ENCODE data around the gene HGFAC.

HGFAC gene

DNA sequence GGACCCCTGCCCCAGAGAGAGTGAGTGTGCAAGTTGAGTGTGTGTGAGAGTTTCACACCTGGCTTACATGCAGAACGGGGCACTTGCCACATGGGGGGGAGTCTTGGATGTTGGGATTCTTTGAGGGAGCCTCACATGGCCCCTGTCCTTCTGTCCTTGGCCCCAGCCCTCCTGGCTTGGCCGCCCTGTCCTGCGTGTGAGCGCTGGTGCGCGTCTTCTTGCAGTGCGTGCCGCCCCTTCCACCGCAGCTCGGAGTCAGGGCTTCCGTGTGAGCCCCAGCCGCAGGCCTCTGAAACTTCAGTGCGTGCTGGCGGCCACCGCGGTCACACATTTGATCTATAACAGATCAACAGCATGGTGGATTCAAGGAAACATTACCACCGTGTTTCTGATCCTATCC lies 30.1 kb upstream of the HGFAC start:
- no peak for DNase-seq

DNA sequence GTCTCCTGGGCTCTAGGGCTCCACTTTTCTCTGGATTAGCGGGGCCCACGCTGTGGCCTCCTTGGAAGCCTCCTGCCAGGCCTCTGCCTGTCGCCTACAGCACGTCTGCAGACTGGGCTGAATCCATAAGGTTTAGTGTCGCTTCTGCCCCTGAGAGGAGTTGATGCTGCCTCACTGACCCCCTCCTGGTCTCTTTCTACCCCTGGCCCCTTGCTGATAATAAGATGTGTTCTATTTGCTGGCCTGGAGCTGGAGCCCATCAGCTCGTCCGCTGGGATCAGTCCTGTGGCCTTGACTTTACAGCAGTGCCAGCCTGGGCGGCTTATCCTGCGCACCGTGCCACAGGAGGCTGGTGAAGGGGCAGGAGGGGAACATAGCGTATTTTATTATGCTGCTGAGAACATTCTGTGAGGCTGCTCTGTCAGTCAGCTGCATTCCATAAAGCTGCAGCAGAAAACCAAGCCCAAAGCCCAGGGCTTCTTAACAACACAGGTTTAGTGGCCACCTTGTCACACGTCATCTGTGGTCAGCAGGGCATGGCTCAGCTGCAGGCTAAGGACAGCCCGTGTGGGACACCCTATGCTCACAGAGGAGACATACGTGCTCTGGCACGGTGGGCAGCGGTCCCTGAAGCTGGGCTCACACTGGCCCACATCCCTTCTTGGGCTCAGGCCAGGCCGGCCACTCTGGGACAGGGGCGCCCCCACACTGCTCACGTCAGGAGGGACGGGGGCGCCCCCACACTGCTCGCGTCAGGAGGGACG lies 29.3 kb upstream of the HGFAC start:
- DNase-seq: no peak

DNA sequence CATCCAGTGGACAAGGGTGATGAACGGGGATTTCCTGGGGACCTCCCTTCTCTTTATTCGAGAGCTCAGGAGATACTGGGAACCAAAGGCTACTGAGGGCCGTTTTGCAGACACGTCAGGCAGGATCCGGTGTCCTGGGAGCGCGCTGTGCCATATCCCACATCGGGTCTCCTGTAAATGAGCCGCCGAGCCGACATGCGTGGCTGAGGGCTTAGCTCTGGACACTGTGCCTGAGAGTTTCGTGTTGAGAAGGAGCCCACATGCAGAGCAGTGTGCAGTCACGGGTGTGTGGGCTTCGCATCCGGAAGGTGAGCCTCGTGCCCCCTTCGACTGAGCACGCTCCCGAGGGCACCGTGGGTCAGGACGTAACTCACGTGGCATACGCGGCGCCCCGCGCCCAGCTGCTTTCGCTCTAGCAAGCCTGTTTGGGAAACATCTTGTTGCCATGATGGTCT lies 28.5 kb upstream of the HGFAC start:
- DNase-seq: no peak

DNA sequence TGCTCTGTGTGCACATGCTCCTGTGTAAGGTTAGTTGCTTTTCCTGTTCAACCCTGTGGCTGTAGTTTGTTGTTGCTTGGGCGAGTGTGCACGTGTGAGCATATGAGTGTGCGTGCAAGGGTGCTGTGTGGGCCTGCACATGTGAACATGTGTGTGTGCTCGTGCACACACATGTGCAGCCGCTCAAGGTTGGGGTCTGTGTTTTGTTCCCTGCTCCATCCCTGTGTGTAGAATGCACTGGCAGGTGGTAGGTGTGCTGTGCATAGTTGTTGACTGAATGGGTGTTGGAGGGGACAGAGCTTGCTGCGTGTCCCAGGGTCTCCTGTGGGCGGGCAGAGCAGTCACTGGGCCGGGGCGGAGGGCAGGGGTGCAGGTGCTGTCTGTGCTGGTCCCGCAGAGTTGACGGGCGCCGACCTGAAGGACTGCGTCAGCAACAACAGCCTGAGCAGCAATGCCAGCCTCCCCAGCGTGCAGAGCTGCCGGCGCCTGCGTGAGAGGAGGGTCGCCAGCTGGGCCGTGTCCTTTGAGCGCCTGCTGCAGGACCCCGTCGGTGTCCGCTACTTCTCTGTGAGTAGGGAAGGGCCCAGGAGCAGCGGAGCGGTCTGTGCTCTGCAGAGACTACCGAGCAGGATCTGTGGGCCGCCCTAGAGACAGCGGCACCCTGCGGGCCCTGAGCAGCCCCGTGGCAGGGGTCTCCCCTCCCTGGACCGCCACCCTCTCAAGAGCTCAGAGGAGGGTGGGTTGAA lies 27.9 kb upstream of the HGFAC start:
- DNase-seq: no peak

DNA sequence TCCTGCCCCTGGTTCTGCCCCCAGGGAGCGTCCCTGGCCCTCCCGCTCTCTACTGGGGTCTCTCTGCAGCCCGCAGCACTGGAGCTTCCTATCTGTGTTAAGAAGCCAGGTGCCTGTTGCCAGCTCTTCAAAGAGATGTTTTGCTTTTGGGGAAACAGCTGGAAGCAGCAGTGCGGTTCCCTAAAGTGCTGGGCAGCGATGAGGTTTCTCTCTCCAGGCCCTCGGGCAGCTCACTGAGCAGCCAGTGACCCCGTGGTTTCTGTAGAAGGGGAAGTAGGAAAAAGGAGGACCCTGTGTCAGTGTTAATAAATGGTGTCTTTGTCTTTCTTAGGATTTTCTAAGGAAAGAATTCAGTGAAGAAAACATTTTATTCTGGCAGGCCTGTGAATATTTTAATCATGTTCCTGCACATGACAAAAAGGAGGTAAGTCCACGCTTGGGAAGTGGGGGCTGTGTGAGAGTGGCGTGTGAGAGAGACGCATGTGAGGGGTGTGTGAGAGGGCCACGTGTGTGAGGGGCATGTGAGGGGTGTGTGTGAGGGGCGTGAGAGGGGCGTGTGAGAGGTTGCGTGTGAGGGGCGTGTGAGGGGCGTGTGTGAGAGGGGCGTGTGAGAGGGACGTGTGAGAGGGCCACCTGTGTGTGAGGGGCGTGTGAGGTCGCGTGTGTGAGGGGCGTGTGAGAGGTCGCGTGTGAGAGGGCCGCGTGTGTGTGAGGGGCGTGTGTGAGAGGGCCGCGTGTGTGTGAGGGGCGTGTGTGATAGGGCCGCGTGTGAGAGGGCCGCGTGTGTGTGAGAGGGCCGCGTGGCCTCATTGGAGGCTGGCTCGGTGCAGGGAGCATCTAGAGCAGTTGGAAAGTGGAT lies 27.1 kb upstream of the HGFAC start:
- DNase-seq: peak; percentile 27

DNA sequence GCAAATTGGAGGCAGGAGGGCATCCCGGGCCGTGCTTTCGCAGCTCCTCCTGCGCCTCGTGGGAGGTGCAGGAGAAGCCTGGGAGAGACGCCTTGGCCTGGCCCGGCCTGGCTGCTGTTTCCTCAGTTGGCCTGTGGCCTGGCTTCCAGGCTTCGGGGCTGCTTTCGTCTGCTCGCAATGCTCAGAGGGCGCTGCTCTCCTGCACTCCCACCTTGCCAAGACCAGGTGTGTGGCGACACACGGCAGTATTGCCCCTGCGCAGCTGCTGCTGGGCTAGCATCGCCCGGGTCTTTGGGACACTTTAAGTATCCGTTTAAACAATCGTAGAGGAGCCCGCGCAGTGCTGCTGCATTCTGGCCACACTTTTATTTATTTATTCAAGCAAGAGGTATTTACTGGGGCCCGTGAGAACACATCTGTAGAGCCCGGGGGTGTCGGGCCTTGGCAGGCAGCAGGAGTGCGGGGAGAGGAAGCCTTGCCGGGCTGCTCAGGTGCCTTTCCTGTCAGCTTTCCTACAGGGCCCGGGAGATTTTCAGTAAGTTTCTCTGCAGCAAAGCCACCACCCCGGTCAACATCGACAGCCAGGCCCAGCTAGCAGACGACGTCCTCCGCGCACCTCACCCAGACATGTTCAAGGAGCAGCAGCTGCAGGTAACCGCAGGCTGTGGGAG lies 26.2 kb upstream of the HGFAC start:
- no peak for DNase-seq

DNA sequence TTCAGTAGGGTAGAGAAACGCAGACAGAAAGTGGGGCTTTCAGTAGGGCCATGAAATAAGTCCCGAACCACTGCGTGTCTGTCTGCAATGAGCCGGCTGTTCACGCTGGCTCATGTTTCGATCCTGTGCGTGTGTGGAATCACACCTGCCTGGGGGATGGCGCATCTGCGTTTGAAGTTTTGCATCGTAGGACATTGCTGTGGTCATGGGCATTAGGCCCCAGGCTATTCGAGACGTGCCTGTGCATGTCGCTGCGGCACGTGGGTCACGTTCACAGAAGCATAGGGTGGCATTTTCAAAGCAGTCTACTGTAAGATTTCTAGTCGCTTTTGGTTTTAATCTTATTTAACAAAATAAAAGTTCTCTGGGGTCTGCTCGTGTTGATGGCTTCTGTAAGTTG lies 25.5 kb upstream of the HGFAC start:
- no peak for DNase-seq

DNA sequence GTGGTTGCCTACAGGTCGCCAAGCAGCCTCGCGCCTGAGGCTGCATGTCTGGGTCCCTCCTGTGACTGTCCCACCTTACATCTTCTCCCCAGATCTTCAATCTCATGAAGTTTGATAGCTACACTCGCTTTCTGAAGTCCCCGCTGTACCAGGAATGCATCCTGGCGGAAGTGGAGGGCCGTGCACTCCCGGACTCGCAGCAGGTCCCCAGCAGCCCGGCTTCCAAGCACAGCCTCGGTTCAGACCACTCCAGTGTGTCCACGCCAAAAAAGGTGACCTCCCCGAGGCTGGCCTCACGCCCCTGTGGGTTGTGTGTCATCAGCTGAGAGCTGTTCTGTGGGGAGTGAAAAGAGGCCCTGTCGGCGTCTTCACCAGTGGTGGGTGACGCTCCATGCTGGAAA lies 24.9 kb upstream of the HGFAC start:
- DNase-seq: no peak

DNA sequence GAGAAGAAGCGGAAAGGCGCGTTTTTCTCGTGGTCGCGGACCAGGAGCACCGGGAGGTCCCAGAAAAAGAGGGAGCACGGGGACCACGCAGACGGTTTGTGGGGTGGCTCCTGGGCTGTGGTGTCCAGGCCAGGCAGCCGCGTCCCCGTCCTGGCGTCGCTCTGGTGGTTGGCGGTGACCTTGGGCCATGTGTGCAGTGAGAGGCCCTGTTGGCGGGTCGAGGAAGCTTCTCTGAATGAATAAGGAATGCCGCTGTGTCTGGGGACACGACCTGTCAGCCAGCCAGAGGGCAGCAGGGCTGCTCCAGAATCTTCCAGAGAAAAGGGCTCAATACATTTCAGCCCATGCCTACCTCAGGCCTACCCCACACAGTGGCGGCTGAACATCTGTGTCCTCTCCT lies 24.3 kb upstream of the HGFAC start:
- DNase-seq: no peak

DNA sequence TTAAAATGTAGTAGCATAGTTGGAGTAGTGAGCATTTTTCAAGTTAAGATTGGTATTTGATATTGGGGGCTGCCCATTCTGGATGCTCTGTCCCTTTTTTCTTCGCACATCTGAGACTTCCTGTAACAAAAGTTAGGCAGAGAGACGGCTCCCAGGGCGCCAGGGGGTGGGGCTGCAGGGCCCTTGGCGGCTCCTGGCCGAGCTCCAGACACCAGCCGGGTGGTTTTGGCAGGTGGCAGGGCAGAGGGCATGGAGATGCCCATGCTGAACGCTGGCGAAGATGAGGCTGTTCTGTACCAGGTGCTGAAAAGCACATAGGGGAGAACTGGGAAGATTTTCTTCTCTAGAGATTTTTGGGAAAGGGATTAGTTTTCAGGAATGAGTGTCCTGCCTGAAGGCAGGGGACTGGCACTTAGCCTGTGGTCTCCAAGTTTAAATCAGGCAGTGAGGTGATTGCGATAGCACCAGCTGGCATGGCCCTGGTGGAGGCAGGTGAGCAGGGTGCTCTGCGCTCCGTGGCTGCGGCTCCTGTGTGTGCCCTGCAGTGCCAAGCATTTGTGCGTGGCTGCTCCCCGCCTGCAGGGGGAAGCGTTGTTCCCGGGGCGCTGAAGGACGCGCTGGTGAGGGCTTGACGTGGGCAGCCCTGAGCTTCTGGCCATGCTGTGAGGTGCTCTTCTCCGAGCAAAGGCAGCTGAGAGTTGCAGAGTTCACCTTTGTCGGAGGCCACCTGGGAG lies 23.6 kb upstream of the HGFAC start:
- DNase-seq: no peak

DNA sequence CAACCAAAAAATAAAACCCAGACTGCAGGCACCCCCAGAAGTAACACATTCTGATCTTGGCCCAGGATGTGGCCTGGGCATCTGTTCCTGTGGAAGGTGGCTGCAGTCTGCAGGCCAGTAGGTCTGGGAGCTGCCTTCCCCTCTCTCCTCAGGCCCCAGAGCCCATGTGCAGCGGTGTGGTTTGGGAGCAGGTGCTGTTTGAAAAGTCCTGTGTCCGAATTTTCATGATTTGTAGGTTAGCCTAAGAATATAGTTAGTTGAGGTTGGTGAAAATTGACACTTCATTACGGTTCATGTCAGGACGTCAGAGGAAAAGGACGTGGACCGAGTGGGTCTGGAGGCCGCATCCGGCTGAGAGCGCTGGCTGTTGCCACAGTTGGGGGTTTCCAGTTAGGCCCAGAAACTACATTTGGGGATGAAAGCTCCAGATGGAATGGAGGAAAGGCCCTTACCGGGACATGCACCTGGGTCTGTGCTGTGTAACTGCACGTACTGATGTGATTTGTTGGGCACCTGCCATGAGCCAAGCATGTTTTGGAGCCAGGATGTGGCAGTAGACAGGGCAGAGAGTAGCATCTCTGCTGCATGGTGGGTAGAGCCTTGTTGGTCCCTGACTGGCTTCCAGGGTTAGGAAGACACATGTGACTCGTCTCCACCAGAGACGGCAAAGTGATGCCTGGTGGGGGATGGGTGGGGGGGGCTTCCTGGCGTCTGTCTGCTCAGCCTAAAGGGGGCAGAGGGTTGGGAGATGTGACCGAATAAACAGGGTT lies 21.7 kb upstream of the HGFAC start:
- no peak for DNase-seq

DNA sequence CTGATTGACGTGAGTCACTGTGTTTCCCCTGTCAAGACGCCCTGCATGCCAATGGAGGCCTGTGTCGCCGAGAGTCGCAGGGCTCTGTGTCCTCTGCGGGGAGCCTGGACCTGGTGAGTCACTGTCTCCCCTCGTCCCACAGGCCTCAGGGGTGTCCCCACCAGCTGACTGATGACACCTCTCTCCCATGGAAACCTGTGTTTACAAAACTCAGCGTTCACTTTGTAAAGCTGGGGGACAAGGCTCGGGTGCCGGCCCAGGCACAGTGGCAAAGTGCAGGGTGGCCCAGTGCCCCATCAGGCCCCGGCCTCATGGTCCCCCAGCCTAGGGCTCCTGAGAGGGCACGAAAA lies 21.2 kb upstream of the HGFAC start:
- DNase-seq: no peak

DNA sequence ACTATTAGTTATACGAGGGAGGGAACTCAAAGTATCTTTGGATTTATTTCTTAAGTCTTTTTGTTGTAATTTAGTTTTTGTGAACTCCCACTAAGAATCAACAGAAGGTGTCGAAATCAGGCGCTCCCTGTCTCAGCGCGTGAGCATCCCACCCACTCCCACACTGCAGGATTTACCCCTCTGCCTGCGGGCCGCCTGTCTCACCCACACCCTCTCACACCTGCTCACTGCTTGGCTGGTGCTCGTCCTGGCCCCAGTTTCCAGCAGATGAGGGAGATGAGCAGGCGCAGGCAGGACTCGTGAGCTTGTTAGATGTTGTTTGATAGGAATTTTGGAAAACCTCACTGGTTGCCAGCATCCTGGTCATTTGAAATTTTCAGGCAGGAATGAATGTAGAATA lies 20.8 kb upstream of the HGFAC start:
- no peak for DNase-seq

DNA sequence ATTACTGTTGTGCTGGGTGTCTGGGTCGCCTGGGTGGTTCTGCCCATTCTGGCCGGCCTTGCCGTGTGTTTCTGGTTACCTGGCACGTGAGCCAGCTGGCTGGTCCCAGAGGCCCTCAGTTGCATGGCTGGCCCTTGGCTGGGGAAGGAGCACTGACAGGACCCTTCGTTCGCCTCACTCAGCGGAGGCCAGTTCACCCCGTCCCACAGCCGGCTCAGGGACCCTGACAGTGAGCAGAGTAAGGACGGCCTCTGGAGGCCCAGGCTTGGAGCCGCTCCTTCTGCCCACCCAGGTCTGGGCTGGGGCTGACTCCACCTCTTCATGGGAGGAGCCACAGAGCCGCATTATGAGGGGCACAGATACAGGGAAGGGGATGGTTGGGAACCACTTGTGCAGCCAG lies 20.3 kb upstream of the HGFAC start:
- no peak for DNase-seq

DNA sequence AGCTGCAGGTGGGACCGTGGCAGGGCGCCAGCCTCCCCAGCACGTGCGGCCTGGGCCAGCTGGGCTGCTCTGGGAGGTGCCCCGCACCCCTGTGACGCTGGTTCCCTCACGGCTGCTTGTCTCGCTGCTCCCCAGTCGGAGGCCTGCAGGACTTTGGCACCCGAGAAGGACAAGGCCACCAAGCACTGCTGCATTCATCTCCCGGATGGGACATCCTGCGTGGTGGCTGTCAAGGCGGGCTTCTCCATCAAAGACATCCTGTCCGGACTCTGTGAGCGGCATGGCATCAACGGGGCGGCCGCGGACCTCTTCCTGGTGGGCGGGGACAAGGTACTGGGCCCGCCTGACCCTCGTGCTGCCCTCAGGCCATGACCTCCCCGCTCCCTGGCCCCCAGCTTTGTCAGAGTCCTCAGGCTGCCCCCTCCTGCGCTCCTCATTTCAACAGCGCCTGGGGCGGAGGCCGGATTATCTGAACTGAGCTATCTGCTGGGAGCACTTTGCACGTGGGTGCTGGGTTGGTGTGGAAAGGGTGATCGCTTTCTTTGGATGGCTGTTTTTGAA lies 19.4 kb upstream of the HGFAC start:
- no peak for DNase-seq

DNA sequence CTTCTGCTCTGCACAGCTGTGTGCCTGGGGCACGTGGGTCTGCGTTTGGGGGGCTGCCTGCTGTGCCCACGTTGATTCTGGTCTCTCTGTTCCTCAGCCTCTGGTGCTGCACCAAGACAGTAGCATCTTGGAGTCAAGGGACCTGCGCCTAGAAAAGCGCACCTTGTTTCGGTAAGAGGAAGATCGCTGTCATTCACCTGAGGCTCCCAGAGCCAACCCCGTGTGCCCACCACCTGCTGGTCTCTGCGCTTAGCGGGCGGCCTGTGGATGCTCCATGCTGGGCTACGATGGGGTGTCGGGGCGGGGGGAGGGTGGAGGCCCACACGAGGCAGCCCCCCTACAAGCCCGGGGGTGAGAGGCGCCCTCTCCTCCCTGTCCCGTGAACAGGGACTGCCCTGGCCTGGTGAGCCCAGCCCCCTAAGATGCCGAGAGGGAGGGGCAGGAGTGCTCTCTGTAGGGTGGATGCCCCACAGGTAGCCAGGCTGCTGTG lies 18.9 kb upstream of the HGFAC start:
- no peak for DNase-seq

DNA sequence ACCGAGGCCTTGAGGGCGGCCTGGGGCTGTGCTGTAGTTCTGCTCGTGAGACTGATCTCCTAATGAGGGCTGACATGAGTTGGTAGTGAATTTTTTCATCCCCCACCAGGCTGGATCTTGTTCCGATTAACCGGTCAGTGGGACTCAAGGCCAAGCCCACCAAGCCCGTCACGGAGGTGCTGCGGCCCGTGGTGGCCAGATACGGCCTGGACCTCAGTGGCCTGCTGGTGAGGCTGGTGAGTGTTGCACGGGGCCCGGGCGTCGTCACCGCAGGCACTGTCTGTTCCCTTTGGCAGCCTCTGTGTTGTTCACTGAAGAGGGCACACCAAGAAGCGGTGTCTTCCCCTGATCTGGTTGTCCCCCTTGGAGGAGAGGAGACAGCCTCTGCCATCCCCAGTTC lies 18.4 kb upstream of the HGFAC start:
- DNase-seq: no peak

DNA sequence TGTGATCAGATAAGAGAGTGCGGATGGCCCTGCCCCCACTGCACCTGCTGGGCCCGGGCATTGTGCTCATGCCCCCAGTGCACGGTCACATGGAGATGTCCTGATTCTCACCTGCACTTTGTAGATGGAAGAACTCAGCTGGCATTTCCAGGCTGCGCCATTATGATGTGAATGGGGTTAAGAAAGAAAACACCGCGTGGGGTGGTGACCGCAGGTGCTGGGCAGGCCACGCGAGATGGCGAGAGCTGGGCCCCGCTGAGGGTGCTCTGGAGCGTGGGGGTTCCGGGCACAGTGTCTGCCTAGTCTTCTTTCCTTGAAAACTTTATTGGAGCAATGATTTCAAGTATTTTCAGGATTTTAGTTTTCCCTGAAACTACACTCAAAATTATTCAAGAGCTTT lies 17.8 kb upstream of the HGFAC start:
- DNase-seq: no peak

DNA sequence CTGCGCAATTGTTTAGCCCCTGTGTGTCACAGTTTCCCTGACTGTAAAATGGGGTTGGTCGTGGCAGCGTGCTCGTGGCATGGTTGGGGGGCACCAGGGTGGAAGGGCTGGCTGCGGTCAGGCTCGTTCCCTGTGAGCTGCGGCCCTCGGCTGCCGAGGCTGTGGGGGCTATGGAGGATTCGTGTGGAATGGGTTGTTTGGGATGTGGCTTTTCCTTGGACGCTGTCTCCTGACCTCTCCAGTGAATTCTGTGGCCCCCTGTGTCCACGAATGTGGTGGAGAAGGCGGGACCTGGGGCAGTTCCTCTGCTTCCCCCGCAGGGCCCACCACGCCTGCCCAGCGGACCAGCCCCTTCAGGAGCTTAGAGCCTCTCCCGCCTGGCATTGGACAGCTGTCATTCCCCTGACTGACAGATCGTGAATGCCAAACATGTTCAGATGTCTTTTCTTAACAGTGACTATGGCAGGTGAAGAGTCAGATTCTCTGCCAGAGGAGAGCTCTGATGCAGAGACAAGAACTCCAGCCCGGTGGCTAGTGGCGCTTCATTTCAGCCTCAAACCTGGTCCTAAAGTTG lies 17.2 kb upstream of the HGFAC start:
- no peak for DNase-seq

DNA sequence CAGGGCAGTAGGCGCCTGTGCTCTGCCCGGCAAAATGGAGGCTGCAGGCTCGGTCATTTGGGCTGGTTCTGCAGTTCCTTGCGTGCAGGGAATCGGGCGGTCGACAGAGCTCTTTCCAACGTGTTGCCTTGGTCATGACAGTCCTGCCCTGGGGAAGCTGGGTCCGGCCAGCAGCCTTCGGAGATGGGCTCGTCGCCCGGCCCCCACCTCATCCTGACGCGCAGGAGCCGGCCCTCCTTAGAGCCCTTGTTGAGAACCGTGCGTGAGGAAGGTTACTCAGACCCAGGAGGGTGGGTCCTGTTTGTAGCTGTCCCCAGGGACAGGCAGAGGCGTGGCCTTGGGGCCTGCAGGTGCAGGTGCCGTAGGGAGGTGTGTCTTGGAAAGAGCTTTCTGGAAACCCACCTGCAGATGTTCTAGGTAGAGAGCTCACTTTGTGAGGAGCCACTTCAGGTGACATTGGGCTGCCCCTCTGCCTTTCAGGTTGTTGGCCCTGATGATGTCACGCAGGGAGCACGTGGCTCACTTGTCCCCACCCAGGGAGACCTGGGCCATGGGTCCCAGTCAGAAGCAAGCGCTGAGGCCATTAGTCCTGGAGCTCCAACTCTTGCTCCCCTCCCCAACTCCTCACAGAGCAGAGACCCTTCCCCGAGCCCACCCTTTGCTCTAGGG lies 15.2 kb upstream of the HGFAC start:
- no peak for DNase-seq
